Stimulated activated CD4-positive, alpha-beta T cell treated with anti-CD3 and anti-CD28 coated beads, Interleukin-15, amount 100 ng/mL, for 24 hours (primary cell): Measurements from ENCODE around the gene RHOC.
A peak's percentile ranks its signal among the peaks of the same experiment; 100 is the strongest.

Source experiments
- DNase-seq: peaks from one replicate; pipeline ENCODE4 v3.0.0-alpha.2; 2020

Gene RHOC

GRCh38 chr1:112701227-112702066 lies 5.5 kb downstream of the RHOC start:
- DNase-seq = no peak

GRCh38 chr1:112700290-112701226 lies 6.4 kb downstream of the RHOC start:
- DNase-seq = peak; percentile 74

DNA sequence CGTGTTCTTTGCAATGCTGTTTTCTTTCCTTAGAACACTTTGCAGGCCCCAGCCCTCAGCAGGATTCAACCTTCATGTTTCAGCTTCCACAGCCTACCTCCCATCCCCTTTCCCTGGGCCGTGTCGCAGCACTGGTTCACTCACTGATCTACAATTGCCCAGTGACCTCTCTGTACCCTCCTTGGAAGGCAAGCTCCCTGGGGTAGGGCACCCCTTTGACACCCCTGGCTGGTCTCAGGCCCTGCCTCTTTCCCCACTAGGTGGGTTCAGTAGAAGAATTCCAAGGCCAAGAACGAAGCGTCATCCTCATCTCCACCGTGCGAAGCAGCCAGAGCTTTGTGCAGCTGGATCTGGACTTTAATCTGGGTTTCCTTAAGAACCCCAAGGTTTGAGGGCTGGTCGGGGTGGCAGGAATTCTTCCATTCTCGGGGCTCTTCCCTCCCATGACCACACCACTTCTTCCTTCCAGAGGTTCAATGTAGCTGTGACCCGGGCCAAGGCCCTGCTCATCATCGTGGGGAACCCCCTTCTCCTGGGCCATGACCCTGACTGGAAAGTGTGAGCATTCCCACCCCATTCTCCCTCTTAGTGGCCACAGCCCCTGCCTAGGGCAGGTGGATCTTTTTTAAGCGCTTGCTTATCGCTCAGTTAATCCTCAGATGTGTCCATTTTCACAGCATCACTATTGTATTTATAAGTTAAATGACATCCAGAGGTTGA lies 7.3 kb downstream of the RHOC start:
- DNase-seq = no peak

GRCh38 chr1:112698366-112699310 lies 8.3 kb downstream of the RHOC start:
- no peak for DNase-seq

DNA sequence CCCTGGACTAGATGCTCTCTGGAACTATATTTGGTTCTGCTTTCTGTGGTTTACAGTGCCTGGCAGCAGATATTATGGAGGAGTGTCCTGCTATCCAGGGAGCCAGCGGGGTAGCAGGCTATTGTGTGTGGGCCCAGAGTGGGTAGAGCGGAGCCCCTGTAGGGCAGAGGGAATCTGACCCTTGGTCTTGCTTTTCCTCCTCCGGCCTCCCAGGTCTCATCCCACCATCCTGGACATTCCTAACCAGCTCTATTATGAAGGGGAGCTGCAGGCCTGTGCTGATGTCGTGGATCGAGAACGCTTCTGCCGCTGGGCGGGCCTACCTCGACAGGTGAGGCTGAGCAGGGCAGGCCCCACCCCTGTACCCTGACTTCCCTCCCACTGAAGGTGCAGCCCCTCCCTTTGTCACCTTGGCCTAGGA lies 9.1 kb downstream of the RHOC start:
- DNase-seq = no peak

DNA sequence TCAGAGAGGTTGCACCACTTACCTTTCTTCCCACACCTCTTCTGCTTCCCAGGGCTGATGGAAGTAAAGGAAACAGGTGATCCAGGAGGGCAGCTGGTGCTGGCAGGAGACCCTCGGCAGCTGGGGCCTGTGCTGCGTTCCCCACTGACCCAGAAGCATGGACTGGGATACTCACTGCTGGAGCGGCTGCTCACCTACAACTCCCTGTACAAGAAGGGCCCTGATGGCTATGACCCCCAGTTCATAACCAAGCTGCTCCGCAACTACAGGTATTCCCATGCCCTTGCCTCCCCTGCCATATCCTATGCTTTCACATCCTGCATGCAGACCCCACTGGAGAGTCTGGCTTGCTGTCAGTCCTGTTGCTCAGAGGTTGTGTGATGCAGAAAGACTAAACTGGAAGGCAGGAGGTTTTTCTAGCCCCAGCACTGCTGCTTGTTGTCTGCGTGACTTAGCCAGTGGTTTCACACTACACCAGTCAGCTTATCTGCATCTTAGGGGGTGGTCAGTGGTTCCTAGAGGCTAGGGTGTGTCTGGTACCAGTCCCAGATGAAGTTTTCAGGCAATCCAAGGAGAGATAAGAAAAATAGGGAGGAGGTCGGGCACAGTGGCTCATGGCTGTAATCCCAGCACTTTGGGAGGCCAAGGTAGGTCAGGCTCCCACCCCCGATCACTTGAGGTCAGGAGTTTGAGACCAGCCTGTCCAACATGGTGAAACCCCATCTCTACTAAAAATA lies 10.2 kb downstream of the RHOC start:
- no peak for DNase-seq

- no peak for DNase-seq
These were observed 11.7 kb downstream of the RHOC start for GRCh38 chr1:112695276-112695675.

DNA sequence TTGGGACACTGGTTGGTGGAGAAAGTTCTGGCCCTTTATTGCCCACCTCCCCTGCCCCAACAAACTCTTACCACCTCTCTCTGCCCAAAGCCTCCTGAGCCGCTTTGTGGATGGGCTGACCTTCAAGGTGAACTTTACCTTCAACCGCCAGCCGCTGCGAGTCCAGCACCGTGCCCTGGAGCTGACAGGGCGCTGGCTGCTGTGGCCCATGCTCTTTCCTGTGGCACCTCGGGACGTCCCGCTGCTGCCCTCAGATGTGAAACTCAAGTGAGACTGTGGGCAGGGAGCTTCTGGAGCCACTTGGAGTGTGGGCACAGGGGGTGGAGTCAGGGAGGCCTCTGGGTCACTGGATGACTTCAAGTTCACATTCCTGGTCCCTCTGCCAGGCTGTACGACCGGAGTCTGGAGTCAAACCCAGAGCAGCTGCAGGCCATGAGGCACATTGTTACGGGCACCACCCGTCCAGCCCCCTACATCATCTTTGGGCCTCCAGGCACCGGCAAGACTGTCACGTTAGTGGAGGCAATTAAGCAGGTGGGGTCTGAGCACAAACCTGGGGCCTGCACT lies 12.5 kb downstream of the RHOC start:
- no peak for DNase-seq

DNA sequence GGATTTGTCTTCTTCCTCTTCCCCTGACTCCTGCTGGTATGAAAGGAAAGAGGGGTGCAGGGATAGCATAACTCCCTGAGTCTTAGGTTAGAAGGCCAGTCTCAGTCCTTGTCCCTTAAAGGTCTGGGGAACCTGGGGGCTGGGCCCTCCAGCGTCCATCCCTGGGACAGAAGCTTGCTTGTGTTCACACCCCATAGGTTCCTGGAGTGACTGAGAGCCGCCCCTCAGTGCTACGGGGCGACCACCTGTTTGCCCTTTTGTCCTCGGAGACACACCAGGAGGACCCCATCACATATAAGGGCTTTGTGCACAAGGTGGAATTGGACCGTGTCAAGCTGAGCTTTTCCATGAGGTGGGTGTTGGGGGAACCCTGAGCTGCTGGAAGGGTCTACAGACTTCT lies 13.1 kb downstream of the RHOC start:
- DNase-seq = no peak

- no peak for DNase-seq
These were observed 14.2 kb downstream of the RHOC start for GRCh38 chr1:112692681-112693080.

DNA sequence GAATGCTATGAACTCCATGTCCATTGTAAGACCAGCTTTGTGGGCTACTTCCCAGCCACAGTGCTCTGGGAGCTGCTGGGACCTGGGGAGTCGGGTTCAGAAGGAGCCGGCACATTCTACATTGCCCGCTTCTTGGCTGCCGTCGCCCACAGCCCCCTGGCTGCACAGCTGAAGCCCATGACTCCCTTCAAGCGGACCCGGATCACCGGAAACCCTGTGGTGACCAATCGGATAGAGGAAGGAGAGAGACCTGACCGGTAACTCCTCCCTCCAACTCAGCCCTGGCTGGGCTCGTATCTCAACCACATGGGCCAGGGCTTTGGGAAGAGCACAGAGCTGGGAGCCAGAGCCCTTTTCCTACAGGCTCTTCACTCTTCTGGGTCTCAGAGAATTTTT lies 17.1 kb downstream of the RHOC start:
- DNase-seq = no peak

DNA sequence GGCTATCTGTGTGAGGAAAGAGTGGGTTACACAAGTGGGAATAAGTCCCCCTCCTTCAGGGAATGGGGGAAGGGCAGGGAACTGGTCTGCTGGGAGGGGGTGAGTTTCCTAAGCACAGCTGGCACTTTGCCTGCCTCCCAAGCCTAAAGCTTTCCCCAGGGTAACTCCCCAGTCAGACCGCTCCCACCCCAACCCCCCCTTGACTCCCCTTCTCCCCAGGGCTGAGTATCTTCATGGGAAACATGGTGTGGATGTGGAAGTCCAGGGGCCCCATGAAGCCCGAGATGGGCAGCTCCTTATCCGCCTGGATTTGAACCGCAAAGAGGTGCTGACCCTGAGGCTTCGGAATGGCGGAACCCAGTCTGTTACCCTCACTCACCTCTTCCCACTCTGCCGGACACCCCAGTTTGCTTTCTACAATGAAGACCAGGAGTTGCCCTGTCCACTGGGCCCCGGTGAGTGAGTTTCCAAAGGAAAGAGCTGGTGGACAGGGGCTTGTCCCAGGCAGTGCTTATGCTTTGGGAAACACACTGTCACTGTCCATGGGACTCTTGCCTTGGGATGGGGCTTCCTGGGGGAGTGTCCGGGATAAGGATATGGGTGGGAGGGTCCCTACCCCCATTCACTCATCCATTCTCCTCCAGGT lies 17.6 kb downstream of the RHOC start:
- no peak for DNase-seq

- no peak for DNase-seq
These were observed 18.1 kb downstream of the RHOC start for GRCh38 chr1:112688781-112689193.

GRCh38 chr1:112687785-112688496 lies 19.0 kb downstream of the RHOC start:
- DNase-seq = no peak

GRCh38 chr1:112687361-112687760 lies 19.6 kb downstream of the RHOC start:
- no peak for DNase-seq

GRCh38 chr1:112686835-112687234 lies 20.1 kb downstream of the RHOC start:
- DNase-seq = no peak

GRCh38 chr1:112686417-112686816 lies 20.5 kb downstream of the RHOC start:
- DNase-seq = no peak

- no peak for DNase-seq
These were observed 21.0 kb downstream of the RHOC start for GRCh38 chr1:112685913-112686312.

DNA sequence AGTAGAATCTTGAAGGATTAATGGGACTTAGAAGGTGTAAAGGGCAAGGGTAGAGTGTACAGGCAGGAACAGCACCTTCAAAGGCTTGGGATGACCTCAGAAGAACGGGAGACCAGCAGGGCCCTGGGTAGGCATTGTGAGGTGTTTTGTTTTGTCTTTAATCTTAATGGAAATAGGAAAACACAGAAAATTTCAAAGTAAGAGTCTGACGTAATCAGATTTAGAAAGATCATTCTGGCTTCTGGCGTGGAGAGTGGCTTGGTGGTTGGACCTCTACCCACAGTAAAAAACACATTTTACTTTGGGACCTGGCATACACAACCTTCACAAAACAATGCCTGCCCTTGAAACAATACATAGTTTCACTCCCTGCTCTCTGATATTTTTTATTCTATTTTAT lies 28.3 kb downstream of the RHOC start:
- no peak for DNase-seq

GRCh38 chr1:112677501-112677900 lies 29.4 kb downstream of the RHOC start:
- DNase-seq = no peak
